DND-41 (cell line): ENCODE data around the gene MRPS2.
"Not testable (repeated sequence)": the region's sequence is repeated elsewhere in the genome, so short reads cannot be mapped to it uniquely, and the experiment has no call there.

Experiments
- ATAC-seq: fragments of 200-7000 bp; cut with Tn5 transposase; 3 replicates; pipeline ENCODE4 v1.9.1; 2021; ENCODE audit warnings: low read depth; ENCODE audit not compliant: insufficient read depth
- DNase-seq: peaks from one replicate; pipeline ENCODE4 v3.0.0-alpha.2; 2020
- H2AFZ ChIP-seq: 2 replicates; pipeline ENCODE4 v1.6.0; 2012; ENCODE audit warnings: low read depth, low read length
- H3K27ac ChIP-seq: 2 replicates; pipeline ENCODE4 v1.5.1; 2012; ENCODE audit warnings: low read length, inconsistent platforms
- H3K27me3 ChIP-seq: fragments of 200-600 bp; sonication (generic); 2 replicates; pipeline ENCODE4 v1.6.0; 2012; ENCODE audit warnings: low read length, mild to moderate bottlenecking, inconsistent platforms; ENCODE audit not compliant: insufficient read depth, poor library complexity
- H3K36me3 ChIP-seq: 2 replicates; pipeline ENCODE4 v1.5.1; 2012; ENCODE audit warnings: low read length, inconsistent platforms; ENCODE audit not compliant: insufficient read depth
- H3K4me1 ChIP-seq: 2 replicates; pipeline ENCODE4 v1.5.1; 2012; ENCODE audit warnings: mild to moderate bottlenecking, low read length; ENCODE audit not compliant: insufficient read depth
- H3K4me2 ChIP-seq: 2 replicates; pipeline ENCODE4 v1.6.0; 2012; ENCODE audit warnings: mild to moderate bottlenecking, moderate library complexity, low read length, inconsistent platforms; ENCODE audit not compliant: insufficient read depth
- H3K4me3 ChIP-seq, 2 experiments: fragments of 200-600 bp in 1 of 2; shearing (Covaris generic) in 1 of 2; 2 replicates each; pipeline ENCODE4 v1.5.1; 2012 to 2016; ENCODE audit warnings: inconsistent platforms in 2 of 2, low read length in 2 of 2, mild to moderate bottlenecking in 2 of 2, low read depth in 1 of 2, moderate library complexity in 1 of 2
- H3K79me2 ChIP-seq: 2 replicates; pipeline ENCODE4 v1.6.0; 2012; ENCODE audit warnings: low read length, inconsistent platforms; ENCODE audit not compliant: insufficient read depth
- H3K9ac ChIP-seq: 2 replicates; pipeline ENCODE4 v1.6.0; 2012; ENCODE audit warnings: low read depth, mild to moderate bottlenecking, inconsistent platforms, low read length, moderate library complexity
- H3K9me3 ChIP-seq: 2 replicates; pipeline ENCODE4 v1.5.1; 2012; ENCODE audit warnings: low read length, moderate library complexity, mild to moderate bottlenecking, inconsistent platforms; ENCODE audit not compliant: insufficient read depth, severe bottlenecking
- H4K20me1 ChIP-seq: 2 replicates; pipeline ENCODE4 v1.6.0; 2012; ENCODE audit warnings: low read length; ENCODE audit not compliant: insufficient read depth
- CTCF ChIP-seq: IDR thresholded peaks from 2 replicates; pipeline ENCODE4 v1.5.1; 2012; ENCODE audit warnings: borderline replicate concordance, low read length, moderate library complexity, mild to moderate bottlenecking; ENCODE audit not compliant: poor library complexity, severe bottlenecking; ENCODE audit errors: extremely low read depth
- EZH2 ChIP-seq: IDR thresholded peaks from 3 replicates; pipeline ENCODE4 v1.6.1; 2012; ENCODE audit warnings: borderline replicate concordance, low read depth, mild to moderate bottlenecking, moderate library complexity, low read length, inconsistent platforms; ENCODE audit not compliant: severe bottlenecking

MRPS2 gene

GRCh38 chr9:135547756-135548736 lies 47.6 kb downstream of the MRPS2 start:
- no peaks in the 10 kb centered on the region for H3K9me3 ChIP-seq
- H2AFZ ChIP-seq: no peak overlapping the region
- H3K4me1 ChIP-seq: no peaks in the 10 kb centered on the region
- DNase-seq: no peak
- TF ChIP-seq CTCF (no peak), EZH2 (no peak)
- no peaks in the 10 kb centered on the region for H4K20me1 ChIP-seq
- no peaks in the 10 kb centered on the region for H3K27me3 ChIP-seq
- no peaks in the 10 kb centered on the region for H3K79me2 ChIP-seq
- H3K27ac ChIP-seq: no peak overlapping the region
- H3K4me3 ChIP-seq: no peak overlapping the region
- no peak overlapping the region for H3K4me2 ChIP-seq
- no peaks in the 10 kb centered on the region for H3K36me3 ChIP-seq
- no peak overlapping the region for H3K9ac ChIP-seq
- ATAC-seq: no peak

- H2AFZ ChIP-seq, H3K4me1 ChIP-seq, DNase-seq, H3K4me3 ChIP-seq, H3K27me3 ChIP-seq, ATAC-seq, H3K36me3 ChIP-seq, H4K20me1 ChIP-seq, H3K79me2 ChIP-seq, H3K9ac ChIP-seq, H3K9me3 ChIP-seq, H3K4me2 ChIP-seq, H3K27ac ChIP-seq: not testable (repeated sequence)
Observed at GRCh38 chr9:135549478-135550343, 49.2 kb downstream of the MRPS2 start.

GRCh38 chr9:135550344-135550918 lies 49.9 kb downstream of the MRPS2 start:
- Histone ChIP-seq H3K27ac (no peak overlapping the region), H3K79me2 (no peaks in the 10 kb centered on the region), H3K27me3 (no peaks in the 10 kb centered on the region), H3K36me3 (no peaks in the 10 kb centered on the region), H3K4me3 (no peak overlapping the region), H3K4me2 (no peak overlapping the region), H3K4me1 (no peaks in the 10 kb centered on the region), H4K20me1 (no peaks in the 10 kb centered on the region), H2AFZ (no peak overlapping the region), H3K9me3 (no peaks in the 10 kb centered on the region), H3K9ac (no peak overlapping the region)
- DNase-seq: no peak
- no peak for ATAC-seq
- TF ChIP-seq EZH2: no peak

- Histone ChIP-seq H3K4me1 (no peaks in the 10 kb centered on the region), H3K4me2 (no peak overlapping the region), H3K9ac (no peak overlapping the region), H2AFZ (no peak overlapping the region), H3K4me3 (no peak overlapping the region), H3K27ac (no peak overlapping the region), H3K79me2 (no peaks in the 10 kb centered on the region), H3K9me3 (no peaks in the 10 kb centered on the region), H4K20me1 (no peaks in the 10 kb centered on the region), H3K36me3 (no peaks in the 10 kb centered on the region), H3K27me3 (no peaks in the 10 kb centered on the region)
- ATAC-seq: no peak
- no peak for TF ChIP-seq EZH2
- TF ChIP-seq CTCF: no peak
- no peak for DNase-seq
Observed at GRCh38 chr9:135551031-135551430, 50.5 kb downstream of the MRPS2 start.
